ENCODE results near the gene CHP2. TPM values are rescaled to one million over a fixed set of nuclear protein-coding genes. Genes with fewer than 3 reads are reported as not detected.

CHP2 gene
- polyA plus RNA-seq, 1 of the 3 experiments (the other 2 are of a cell fraction): not detected

- Histone ChIP-seq H3K9me3 (no peaks in the 10 kb centered on the region), H3K4me2 (no peak overlapping the region), H3F3A (replicated peaks; ENCODE audit: insufficient read depth) (no peaks in the 10 kb centered on the region), H3K27ac (ENCODE audit: low read depth in 2 of 2, low read length in 1 of 2) (no peak overlapping the region), H3K9ac (no peak overlapping the region), H2AFZ (ENCODE audit: low read depth) (no peak overlapping the region), H3K79me2 (ENCODE audit: insufficient read depth) (no peaks in the 10 kb centered on the region), H3K4me1 (ENCODE audit: control insufficient read depth in 1 of 2, insufficient read depth in 2 of 2, low read depth in 1 of 2, low read length in 1 of 2) (no peaks in the 10 kb centered on the region), H4K20me1 (ENCODE audit: insufficient read depth) (no peaks in the 10 kb centered on the region), H3K36me3 (replicated peaks in 1 of 2; ENCODE audit: control insufficient read depth in 1 of 2, insufficient read depth in 2 of 2, low read length in 1 of 2) (no peaks in the 10 kb centered on the region), H3K27me3 (ENCODE audit: insufficient read depth) (no peaks in the 10 kb centered on the region), H3K9me2 (no peaks in the 10 kb centered on the region), H3K4me3 (ENCODE audit: low read depth in 2 of 2, low read length in 1 of 2) (no peak overlapping the region)
- POLR2A ChIA-PET: no interaction called here
- no peak for DNase-seq
- CTCF ChIA-PET: no interaction called here
- TF ChIP-seq EZH2phosphoT487 (IDR thresholded peaks at IDR 0.05; ENCODE audit: borderline replicate concordance, low read depth) (no peak), CTCF (IDR thresholded peaks at IDR 0.05) (no peak), FOXM1 (IDR thresholded peaks at IDR 0.05; ENCODE audit: low read depth) (no peak), ELF1 (IDR thresholded peaks at IDR 0.05) (no peak), MEF2A (IDR thresholded peaks at IDR 0.05; ENCODE audit: borderline replicate concordance, low read depth) (no peak), CHD2 (IDR thresholded peaks at IDR 0.05; ENCODE audit: low read length, partially characterized antibody) (no peak), RFX5 (IDR thresholded peaks at IDR 0.05; ENCODE audit: low read length) (no peak), IRF3 (IDR thresholded peaks at IDR 0.05; ENCODE audit: low read depth, low read length) (no peak), YY1 (IDR thresholded peaks at IDR 0.05; ENCODE audit: low read depth) (no peak), TAF1 (IDR thresholded peaks at IDR 0.05; ENCODE audit: borderline replicate concordance, low read depth, low read length) (no peak), REST (IDR thresholded peaks at IDR 0.05; ENCODE audit: low read depth, low read length) (no peak), POLR2AphosphoS5 (IDR thresholded peaks at IDR 0.05; ENCODE audit: low read depth, low read length) (no peak), TEAD4 (IDR thresholded peaks at IDR 0.05; ENCODE audit: borderline replicate concordance, insufficient read depth) (no peak), GABPA (IDR thresholded peaks at IDR 0.05; ENCODE audit: low read depth) (no peak), USF1 (IDR thresholded peaks at IDR 0.05; ENCODE audit: borderline replicate concordance, low read depth) (no peak), SIN3A (IDR thresholded peaks at IDR 0.05; ENCODE audit: borderline replicate concordance, low read depth, low read length) (no peak), MXI1 (IDR thresholded peaks at IDR 0.05; ENCODE audit: low read depth, low read length) (no peak), RCOR1 (IDR thresholded peaks at IDR 0.05; ENCODE audit: low read length) (no peak)
Observed at GRCh38 chr16:23765933-23766332, 11.1 kb downstream of the CHP2 start.
